Skeletal muscle satellite cell (primary cell): ENCODE measurements around the gene LHFPL4.
"Not testable (repeated sequence)": the region's sequence is repeated elsewhere in the genome, so short reads cannot be mapped to it uniquely, and the experiment has no call there.

Experiments used
- H3K27me3 ChIP-seq: 2 replicates; pipeline ENCODE4 v1.7.0; 2013; ENCODE audit warnings: low read length; ENCODE audit not compliant: control insufficient read depth, insufficient read depth
- H3K36me3 ChIP-seq: 2 replicates; pipeline ENCODE4 v1.7.0; 2013; ENCODE audit warnings: mild to moderate bottlenecking, control low read depth, low read length; ENCODE audit not compliant: insufficient read depth
- H3K4me1 ChIP-seq: 2 replicates; pipeline ENCODE4 v1.7.0; 2013; ENCODE audit warnings: low read length; ENCODE audit not compliant: control insufficient read depth, insufficient read depth
- H3K4me2 ChIP-seq: 2 replicates; pipeline ENCODE4 v1.7.0; 2013; ENCODE audit warnings: mild to moderate bottlenecking, low read length
- H3K4me3 ChIP-seq: 2 replicates; pipeline ENCODE4 v1.7.0; 2013; ENCODE audit warnings: low read length
- H3K9ac ChIP-seq: 2 replicates; pipeline ENCODE4 v1.7.0; 2013; ENCODE audit warnings: mild to moderate bottlenecking, low read depth, low read length, moderate library complexity
- H3K9me3 ChIP-seq: replicated peaks from 2 replicates; pipeline ENCODE4 v1.7.0; 2013; ENCODE audit warnings: mild to moderate bottlenecking, control low read depth, low read length

Gene LHFPL4

DNA sequence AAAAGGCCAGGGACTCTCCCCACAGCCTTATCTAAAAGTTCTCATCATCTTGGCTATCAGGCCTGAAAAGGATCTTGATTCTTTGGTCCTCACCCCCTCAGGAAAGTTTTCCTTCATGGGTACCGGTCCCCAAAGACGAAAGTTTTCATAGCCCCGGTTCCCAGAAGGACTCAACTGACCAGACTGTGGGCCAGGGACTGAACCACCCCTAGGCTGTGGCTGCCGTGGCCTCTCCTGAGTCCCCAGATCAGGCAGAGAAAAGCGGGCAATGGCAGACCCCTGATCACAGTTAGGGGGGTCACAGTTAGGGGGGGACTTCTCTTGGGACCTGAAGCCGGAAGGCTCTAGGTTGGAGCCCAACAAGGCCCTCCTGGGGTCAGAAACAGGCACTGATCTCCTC, 54.8 kb downstream of the LHFPL4 start:
- no peak overlapping the region for H3K4me3 ChIP-seq
- no peaks in the 10 kb centered on the region for H3K9me3 ChIP-seq
- H3K4me2 ChIP-seq: no peak overlapping the region
- H3K36me3 ChIP-seq: no peaks in the 10 kb centered on the region
- H3K4me1 ChIP-seq: peaks cover 16% of the 10 kb centered on the region
- H3K27me3 ChIP-seq: peaks cover 21% of the 10 kb centered on the region
- H3K9ac ChIP-seq: no peak overlapping the region

DNA sequence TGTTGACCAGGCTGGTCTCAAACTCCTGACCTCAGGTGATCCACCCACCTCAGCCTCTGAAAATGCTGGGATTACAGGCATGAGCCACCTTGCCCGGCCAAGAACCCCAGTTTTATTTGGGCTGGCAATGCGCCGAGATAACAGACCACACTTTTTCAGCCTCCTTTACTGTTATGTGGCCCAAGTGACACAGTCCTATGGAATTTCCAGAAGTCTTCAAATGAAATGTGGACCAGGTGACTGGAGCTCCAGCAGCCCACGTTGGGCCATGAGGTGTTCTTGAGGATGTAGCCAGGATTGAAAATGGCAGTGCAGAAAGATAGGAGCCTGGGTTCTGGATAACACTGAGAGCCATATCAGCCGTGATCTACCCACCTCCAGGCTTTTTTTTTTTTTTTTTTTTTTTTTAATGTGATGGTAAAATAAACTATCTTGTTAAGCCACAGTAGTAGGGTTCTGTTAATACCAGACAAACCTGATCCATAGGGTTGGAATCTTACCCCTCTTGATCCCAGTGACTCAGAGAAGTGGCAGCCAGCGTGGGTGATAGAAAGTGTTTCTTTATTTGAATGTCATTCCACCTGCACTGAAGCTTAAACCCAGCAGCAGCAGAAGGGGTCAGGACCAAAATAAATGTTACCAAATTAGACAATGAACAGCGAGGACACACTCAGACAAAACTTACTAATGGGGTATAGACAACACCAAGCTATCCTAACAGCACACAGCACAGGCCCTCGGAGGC, 55.6 kb downstream of the LHFPL4 start:
- Histone ChIP-seq H3K36me3 (no peaks in the 10 kb centered on the region), H3K4me1 (peaks cover 16% of the 10 kb centered on the region), H3K4me3 (no peak overlapping the region)

DNA sequence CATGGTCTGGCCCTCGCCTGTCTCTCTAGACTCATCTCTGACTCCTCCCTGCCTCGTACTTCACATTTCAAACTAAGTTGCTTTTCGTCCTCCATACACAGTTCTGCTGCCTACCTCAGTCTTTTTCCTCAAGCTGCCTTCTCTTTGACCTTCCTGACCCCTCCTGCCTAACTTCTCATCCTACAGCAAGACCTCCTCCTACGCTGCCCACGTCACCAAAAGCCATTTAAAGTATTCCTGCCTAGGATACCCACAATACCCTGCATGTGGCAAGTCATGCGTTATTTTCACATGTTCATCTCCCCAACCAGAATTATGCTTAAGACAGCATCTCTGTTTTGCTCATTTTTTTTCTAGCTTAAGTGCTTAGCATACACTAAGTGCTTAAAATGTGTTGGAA, 56.7 kb downstream of the LHFPL4 start:
- Histone ChIP-seq H3K4me2 (no peak overlapping the region), H3K27me3 (peaks cover 21% of the 10 kb centered on the region), H3K9me3 (no peaks in the 10 kb centered on the region), H3K9ac (no peak overlapping the region), H3K4me3 (no peak overlapping the region), H3K4me1 (peaks cover 16% of the 10 kb centered on the region), H3K36me3 (no peaks in the 10 kb centered on the region)

More for the DNA sequence above, 55.6 kb downstream of the LHFPL4 start:
- Histone ChIP-seq H3K9ac (no peak overlapping the region), H3K9me3 (no peaks in the 10 kb centered on the region), H3K4me2 (no peak overlapping the region), H3K27me3 (peaks cover 21% of the 10 kb centered on the region)

- not testable (repeated sequence) for H3K4me3 ChIP-seq, H3K36me3 ChIP-seq, H3K9me3 ChIP-seq, H3K4me2 ChIP-seq, H3K27me3 ChIP-seq, H3K9ac ChIP-seq
- peaks cover 11% of the 10 kb centered on the region for H3K4me1 ChIP-seq
Measured at GRCh38 chr3:9494036-9494435, 59.6 kb downstream of the LHFPL4 start.

GRCh38 chr3:9491506-9491905, 62.1 kb downstream of the LHFPL4 start:
- Histone ChIP-seq H3K36me3 (peaks cover 5% of the 10 kb centered on the region), H3K9me3 (no peaks in the 10 kb centered on the region), H3K4me2 (no peak overlapping the region), H3K27me3 (no peaks in the 10 kb centered on the region), H3K4me1 (no peaks in the 10 kb centered on the region), H3K4me3 (no peak overlapping the region), H3K9ac (no peak overlapping the region)

GRCh38 chr3:9485248-9485647, 68.4 kb downstream of the LHFPL4 start:
- H3K9me3 ChIP-seq: no peaks in the 10 kb centered on the region
- H3K36me3 ChIP-seq: peaks cover 53% of the 10 kb centered on the region

GRCh38 chr3:9480265-9480664, 73.4 kb downstream of the LHFPL4 start:
- Histone ChIP-seq H3K4me3 (no peak overlapping the region), H3K9ac (no peak overlapping the region), H3K36me3 (peaks cover 75% of the 10 kb centered on the region), H3K9me3 (no peaks in the 10 kb centered on the region), H3K27me3 (no peaks in the 10 kb centered on the region), H3K4me2 (no peak overlapping the region), H3K4me1 (no peaks in the 10 kb centered on the region)

More at GRCh38 chr3:9485248-9485647, 68.4 kb downstream of the LHFPL4 start:
- Histone ChIP-seq H3K4me1 (no peaks in the 10 kb centered on the region), H3K4me2 (no peak overlapping the region), H3K9ac (no peak overlapping the region), H3K27me3 (no peaks in the 10 kb centered on the region), H3K4me3 (no peak overlapping the region)

DNA sequence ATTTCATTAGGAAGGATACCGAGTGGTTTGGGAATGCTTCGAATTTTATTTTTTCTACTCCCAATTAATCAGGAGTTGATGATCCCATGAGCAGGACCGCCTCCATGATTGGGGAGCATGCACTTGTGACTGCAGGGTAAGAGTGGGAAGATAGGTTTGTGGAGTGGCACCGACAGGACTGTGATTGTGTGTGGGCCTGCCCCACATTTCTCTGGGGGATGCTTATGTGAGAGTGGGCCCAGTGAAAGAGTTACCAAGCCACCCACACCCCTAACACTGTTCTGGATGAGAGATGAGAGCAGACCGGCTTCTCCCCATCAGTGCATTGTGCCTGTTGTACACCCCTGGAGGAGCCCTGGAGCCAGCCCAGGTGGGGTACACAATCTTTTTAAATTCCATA, 76.7 kb downstream of the LHFPL4 start:
- Histone ChIP-seq H3K36me3 (peaks cover 85% of the 10 kb centered on the region), H3K4me2 (no peak overlapping the region), H3K9me3 (no peaks in the 10 kb centered on the region), H3K4me1 (no peaks in the 10 kb centered on the region), H3K27me3 (no peaks in the 10 kb centered on the region), H3K9ac (no peak overlapping the region), H3K4me3 (no peak overlapping the region)

DNA sequence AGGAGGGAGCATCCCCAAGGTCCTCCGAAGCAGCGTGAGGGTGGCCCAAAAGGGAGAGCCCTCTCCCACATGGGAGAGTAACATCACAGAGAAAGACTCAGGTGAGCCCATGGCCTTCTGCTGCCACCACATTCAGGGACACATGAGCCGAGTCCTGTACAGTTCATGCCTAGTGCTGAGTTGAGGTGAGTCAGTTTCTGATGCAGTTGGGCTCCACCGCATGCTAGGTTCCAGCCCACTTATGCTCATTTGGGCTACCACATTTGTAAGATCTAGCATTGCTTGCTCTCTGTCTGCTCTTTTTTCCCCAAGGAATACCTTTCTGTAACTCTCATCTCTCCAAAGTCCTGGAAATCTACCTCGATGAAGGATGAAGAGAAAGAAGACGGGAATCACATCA, 79.1 kb downstream of the LHFPL4 start:
- Histone ChIP-seq H3K4me1 (no peaks in the 10 kb centered on the region), H3K4me3 (no peak overlapping the region), H3K36me3 (peaks cover 92% of the 10 kb centered on the region), H3K9me3 (no peaks in the 10 kb centered on the region), H3K27me3 (no peaks in the 10 kb centered on the region), H3K4me2 (no peak overlapping the region), H3K9ac (no peak overlapping the region)

DNA sequence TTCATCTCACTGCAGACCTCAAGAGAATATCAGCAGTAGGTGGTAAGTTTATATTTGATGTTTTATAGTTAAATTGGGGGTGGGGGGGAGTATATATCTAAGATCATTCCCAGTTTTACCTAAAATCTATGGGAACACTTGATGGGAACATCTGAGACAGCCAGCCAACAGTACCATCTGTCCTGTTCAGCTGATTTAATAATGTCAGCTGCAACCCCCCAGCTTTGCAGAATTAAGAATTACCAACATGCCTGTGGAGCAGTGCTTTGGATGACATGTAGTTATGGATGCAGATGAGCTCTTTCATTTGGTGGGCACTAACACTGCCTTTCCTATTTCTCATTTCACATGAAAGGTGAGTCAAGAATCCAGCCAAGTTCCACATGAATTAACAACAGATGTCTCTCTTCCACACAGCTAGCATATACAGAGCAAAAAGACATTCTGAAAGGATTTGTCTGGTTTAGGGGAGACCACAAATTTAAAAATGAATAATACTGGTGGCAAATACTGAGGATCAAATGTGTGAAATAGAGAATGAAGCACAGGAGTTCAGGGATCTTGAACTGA, 80.0 kb downstream of the LHFPL4 start:
- no peaks in the 10 kb centered on the region for H3K4me1 ChIP-seq
- no peaks in the 10 kb centered on the region for H3K9me3 ChIP-seq
- no peak overlapping the region for H3K4me2 ChIP-seq
- no peak overlapping the region for H3K9ac ChIP-seq
- no peak overlapping the region for H3K4me3 ChIP-seq
- H3K36me3 ChIP-seq: peaks cover 97% of the 10 kb centered on the region
- no peaks in the 10 kb centered on the region for H3K27me3 ChIP-seq

DNA sequence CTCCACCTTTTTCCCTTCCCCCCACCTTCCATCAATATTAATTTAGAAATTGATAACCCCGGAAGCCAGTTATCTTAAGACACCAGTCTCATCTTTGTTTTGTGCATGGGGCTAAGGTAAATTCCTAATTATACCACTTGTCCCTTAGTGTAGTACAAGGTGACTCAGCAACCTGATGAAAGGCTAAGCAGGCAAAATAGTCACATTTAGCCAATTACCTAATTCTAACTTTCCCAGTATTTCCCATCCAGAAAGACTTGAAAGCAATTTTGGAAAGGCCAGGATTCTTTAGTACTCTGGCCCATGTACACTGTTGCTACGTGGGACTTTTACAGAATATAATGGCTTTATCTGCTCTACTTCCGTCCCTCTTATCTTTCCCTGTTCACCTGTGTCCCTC, 83.6 kb downstream of the LHFPL4 start:
- no peak overlapping the region for H3K9ac ChIP-seq
- no peaks in the 10 kb centered on the region for H3K27me3 ChIP-seq
- H3K9me3 ChIP-seq: no peaks in the 10 kb centered on the region
- H3K4me3 ChIP-seq: no peak overlapping the region
- peaks cover 97% of the 10 kb centered on the region for H3K36me3 ChIP-seq
- H3K4me1 ChIP-seq: no peaks in the 10 kb centered on the region
- no peak overlapping the region for H3K4me2 ChIP-seq

DNA sequence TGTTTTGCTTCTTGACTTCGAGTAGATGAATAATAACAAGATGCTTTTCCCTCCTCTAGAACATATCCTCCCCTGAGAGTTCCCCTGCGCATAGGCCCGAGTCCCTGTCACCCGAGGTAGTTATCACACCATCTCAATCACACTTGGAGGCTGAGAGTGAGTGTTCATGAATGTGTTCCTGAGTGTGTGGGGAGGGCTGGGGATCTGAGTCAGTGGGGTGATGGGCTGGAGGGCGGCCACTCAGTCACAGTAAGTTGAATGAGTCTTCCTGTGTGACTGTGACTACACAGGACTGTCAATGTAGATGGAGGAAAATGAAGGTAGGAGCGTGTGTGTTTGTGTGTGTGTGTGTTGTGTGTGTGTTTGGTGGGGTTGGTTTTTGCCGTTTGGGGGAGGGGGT, 85.2 kb downstream of the LHFPL4 start:
- peaks cover 97% of the 10 kb centered on the region for H3K36me3 ChIP-seq
- H3K27me3 ChIP-seq: no peaks in the 10 kb centered on the region
- H3K4me2 ChIP-seq: no peak overlapping the region
- H3K9me3 ChIP-seq: no peaks in the 10 kb centered on the region
- no peak overlapping the region for H3K9ac ChIP-seq
- no peaks in the 10 kb centered on the region for H3K4me1 ChIP-seq
- no peak overlapping the region for H3K4me3 ChIP-seq
